Parathyroid adenoma (tissue), 2 donors: ENCODE data around the gene SYNGR4.
A peak's percentile ranks its signal among the peaks of the same experiment; 100 is the strongest.
"Not testable (repeated sequence)": the region's sequence is repeated elsewhere in the genome, so short reads cannot be mapped to it uniquely, and the experiment has no call there.

Experiments
- H2AFZ ChIP-seq: fragments of 300-600 bp; sonication (generic); one replicate; pipeline ENCODE4 v1.7.0; 2017; ENCODE audit warnings: antibody characterized with exemption, mild to moderate bottlenecking
- H3K27ac ChIP-seq: fragments of 300-600 bp; sonication (generic); one replicate; pipeline ENCODE4 v1.7.0; 2017
- H3K27me3 ChIP-seq: fragments of 300-600 bp; sonication (generic); one replicate; pipeline ENCODE4 v1.7.0; 2017; ENCODE audit warnings: low read length; ENCODE audit not compliant: control insufficient read depth, insufficient read depth
- H3K36me3 ChIP-seq: fragments of 300-600 bp; sonication (generic); one replicate; pipeline ENCODE4 v1.7.0; 2017; ENCODE audit warnings: low read length; ENCODE audit not compliant: control insufficient read depth, insufficient read depth
- H3K4me1 ChIP-seq: fragments of 300-600 bp; sonication (generic); one replicate; pipeline ENCODE4 v1.7.0; 2017; ENCODE audit warnings: control low read depth
- H3K4me2 ChIP-seq: fragments of 300-600 bp; sonication (generic); one replicate; pipeline ENCODE4 v1.7.0; 2017; ENCODE audit warnings: low read length
- H3K4me3 ChIP-seq: fragments of 300-600 bp; sonication (generic); one replicate; pipeline ENCODE4 v1.7.0; 2017; ENCODE audit warnings: low read depth, low read length
- H3K79me2 ChIP-seq: fragments of 300-600 bp; sonication (generic); one replicate; pipeline ENCODE4 v1.7.0; 2017; ENCODE audit warnings: control low read depth
- H3K9ac ChIP-seq: fragments of 300-600 bp; sonication (generic); one replicate; pipeline ENCODE4 v1.7.0; 2017; ENCODE audit warnings: mild to moderate bottlenecking
- H3K9me3 ChIP-seq: fragments of 300-600 bp; sonication (generic); one replicate; pipeline ENCODE4 v1.7.0; 2017; ENCODE audit warnings: low read length; ENCODE audit not compliant: control insufficient read depth
- CTCF ChIP-seq: fragments of 300-600 bp; sonication (generic); IDR thresholded peaks from one replicate; pipeline ENCODE4 v1.7.0; 2017; ENCODE audit warnings: antibody characterized with exemption, mild to moderate bottlenecking
- donor health status: primary hyperparathyroidism.

Gene SYNGR4

GRCh38 chr19:48371367-48371766 lies 7.2 kb downstream of the SYNGR4 start:
- no peaks in the 10 kb centered on the region for H3K36me3 ChIP-seq
- H3K4me2 ChIP-seq = no peak overlapping the region
- no peaks in the 10 kb centered on the region for H3K27me3 ChIP-seq
- H3K9me3 ChIP-seq = no peaks in the 10 kb centered on the region
- H3K4me1 ChIP-seq = peaks cover 17% of the 10 kb centered on the region
- H3K79me2 ChIP-seq = no peaks in the 10 kb centered on the region
- TF ChIP-seq CTCF = no peak
- no peak overlapping the region for H3K9ac ChIP-seq
- peak overlapping the region; percentile 72 for H2AFZ ChIP-seq
- peak overlapping the region; percentile 40 for H3K27ac ChIP-seq
- no peak overlapping the region for H3K4me3 ChIP-seq

- peak overlapping the region; percentile 72 for H2AFZ ChIP-seq
- not testable (repeated sequence) for H3K79me2 ChIP-seq, H3K27me3 ChIP-seq, H3K36me3 ChIP-seq, H3K9me3 ChIP-seq, H3K4me3 ChIP-seq, H3K4me2 ChIP-seq, H3K9ac ChIP-seq
- peak overlapping the region; percentile 85 for H3K27ac ChIP-seq
- peaks cover 17% of the 10 kb centered on the region for H3K4me1 ChIP-seq
Measured at GRCh38 chr19:48371771-48372170, 7.6 kb downstream of the SYNGR4 start.

GRCh38 chr19:48372904-48373303 lies 8.7 kb downstream of the SYNGR4 start:
- peak overlapping the region; percentile 85 for H3K27ac ChIP-seq
- no peaks in the 10 kb centered on the region for H3K27me3 ChIP-seq
- peak overlapping the region; percentile 49 for H3K4me2 ChIP-seq
- no peaks in the 10 kb centered on the region for H3K9me3 ChIP-seq
- no peaks in the 10 kb centered on the region for H3K36me3 ChIP-seq
- peak overlapping the region; percentile 6 for H3K4me3 ChIP-seq
- peaks cover 14% of the 10 kb centered on the region for H3K4me1 ChIP-seq
- no peak for TF ChIP-seq CTCF
- no peak overlapping the region for H3K9ac ChIP-seq
- H3K79me2 ChIP-seq = no peaks in the 10 kb centered on the region
- H2AFZ ChIP-seq = peak overlapping the region; percentile 72

DNA sequence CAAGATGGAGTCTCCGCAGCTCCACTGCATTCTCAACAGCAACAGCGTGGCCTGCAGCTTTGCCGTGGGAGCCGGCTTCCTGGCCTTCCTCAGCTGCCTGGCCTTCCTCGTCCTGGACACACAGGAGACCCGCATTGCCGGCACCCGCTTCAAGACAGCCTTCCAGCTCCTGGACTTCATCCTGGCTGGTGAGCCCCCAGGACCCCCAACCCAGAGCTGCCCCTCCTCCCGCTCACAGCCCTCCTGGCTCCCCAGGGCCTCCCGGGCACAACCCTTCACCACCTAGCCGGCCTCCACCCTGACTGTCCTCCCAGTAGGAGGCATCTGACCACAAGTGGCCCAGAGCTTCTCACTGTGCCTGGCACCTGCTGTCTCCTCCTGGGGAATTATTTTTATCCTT lies 9.4 kb downstream of the SYNGR4 start:
- H3K79me2 ChIP-seq = no peaks in the 10 kb centered on the region
- H3K4me1 ChIP-seq = peaks cover 14% of the 10 kb centered on the region
- peak overlapping the region; percentile 72 for H2AFZ ChIP-seq
- no peak overlapping the region for H3K4me3 ChIP-seq
- TF ChIP-seq CTCF = no peak
- H3K27ac ChIP-seq = no peak overlapping the region
- H3K36me3 ChIP-seq = no peaks in the 10 kb centered on the region
- no peak overlapping the region for H3K9ac ChIP-seq
- no peaks in the 10 kb centered on the region for H3K27me3 ChIP-seq
- no peaks in the 10 kb centered on the region for H3K9me3 ChIP-seq
- H3K4me2 ChIP-seq = peak overlapping the region; percentile 49

DNA sequence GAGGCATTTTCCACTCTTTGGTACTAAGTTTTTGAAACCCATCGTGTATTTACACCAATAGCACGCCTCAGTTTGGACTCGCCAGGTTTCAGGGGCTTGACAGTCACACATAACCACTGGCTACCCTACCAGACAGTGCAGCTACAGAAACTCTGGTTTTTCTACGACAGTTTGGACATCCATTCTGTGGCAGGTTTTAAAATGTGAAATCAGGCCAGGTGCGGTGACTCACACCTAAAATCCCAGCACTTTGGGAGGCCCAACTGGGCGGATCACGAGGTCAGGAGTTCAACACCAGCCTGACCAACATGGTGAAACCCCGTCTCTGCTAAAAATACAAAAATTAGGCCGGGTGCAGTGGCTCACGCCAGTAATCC lies 14.0 kb downstream of the SYNGR4 start:
- H3K36me3 ChIP-seq = no peaks in the 10 kb centered on the region
- H3K4me3 ChIP-seq = no peak overlapping the region
- no peak overlapping the region for H2AFZ ChIP-seq
- H3K9ac ChIP-seq = no peak overlapping the region
- TF ChIP-seq CTCF = no peak
- no peaks in the 10 kb centered on the region for H3K79me2 ChIP-seq
- H3K9me3 ChIP-seq = no peaks in the 10 kb centered on the region
- no peaks in the 10 kb centered on the region for H3K27me3 ChIP-seq
- peaks cover under 1% of the 10 kb centered on the region for H3K4me1 ChIP-seq
- no peak overlapping the region for H3K27ac ChIP-seq
- no peak overlapping the region for H3K4me2 ChIP-seq
